Liver (tissue), 9 donors: Measurements from ENCODE around the gene PRB3. TPM values are rescaled to one million over a fixed set of nuclear protein-coding genes. Genes with fewer than 3 reads are reported as not detected.

Experiments used
- DNase-seq: peaks from one replicate; pipeline ENCODE4 v3.0.0-alpha.2; 2017; ENCODE audit warnings: low spot score
- H3K27ac ChIP-seq, 2 donors: one replicate each; pipeline ENCODE4 v1.7.0; 2013; ENCODE audit warnings: inconsistent platforms in 2 of 2, low read length in 2 of 2, control low read depth in 1 of 2, low read depth in 1 of 2, mild to moderate bottlenecking in 1 of 2
- H3K27me3 ChIP-seq, 4 donors: one replicate each; pipeline versions ENCODE4 v1.6.1 to v1.7.0; 2013; ENCODE audit warnings: low read length in 3 of 4, inconsistent platforms in 1 of 4, mild to moderate bottlenecking in 1 of 4, moderate library complexity in 1 of 4; ENCODE audit not compliant: control insufficient read depth in 4 of 4, insufficient read depth in 4 of 4
- H3K36me3 ChIP-seq, 4 donors: one replicate each; pipeline versions ENCODE4 v1.6.1 to v1.7.0; 2013; ENCODE audit warnings: low read length in 3 of 4, mild to moderate bottlenecking in 3 of 4, low read depth in 1 of 4, moderate library complexity in 1 of 4; ENCODE audit not compliant: control insufficient read depth in 4 of 4, insufficient read depth in 3 of 4
- H3K4me1 ChIP-seq, 4 donors: one replicate each; pipeline versions ENCODE4 v1.6.1 to v1.7.0; 2013; ENCODE audit warnings: low read length in 3 of 4, mild to moderate bottlenecking in 3 of 4, moderate library complexity in 1 of 4; ENCODE audit not compliant: control insufficient read depth in 4 of 4, insufficient read depth in 4 of 4
- H3K4me3 ChIP-seq, 3 donors: one replicate each; pipeline versions ENCODE4 v1.6.1 to v1.7.0; 2013; ENCODE audit warnings: low read length in 3 of 3, control low read depth in 1 of 3, low read depth in 1 of 3, mild to moderate bottlenecking in 1 of 3
- H3K9ac ChIP-seq, 2 donors: one replicate each; pipeline ENCODE4 v1.7.0; 2013; ENCODE audit warnings: low read length in 2 of 2, mild to moderate bottlenecking in 2 of 2, moderate library complexity in 2 of 2, control low read depth in 1 of 2, low read depth in 1 of 2
- H3K9me3 ChIP-seq, 4 donors: one replicate each; pipeline versions ENCODE4 v1.6.1 to v1.7.0; 2013; ENCODE audit warnings: low read length in 3 of 4; ENCODE audit not compliant: control insufficient read depth in 4 of 4
- EGR1 ChIP-seq, 2 donors: IDR thresholded peaks; 2 replicates each; pipeline ENCODE4 v1.6.1; 2016 to 2018; ENCODE audit warnings: antibody characterized with exemption in 2 of 2, low read depth in 2 of 2
- FOXA1 ChIP-seq: IDR thresholded peaks from 2 replicates; pipeline ENCODE4 v1.6.1; 2016; ENCODE audit warnings: antibody characterized with exemption
- FOXA2 ChIP-seq: IDR thresholded peaks from 2 replicates; pipeline ENCODE4 v1.6.1; 2016; ENCODE audit warnings: antibody characterized with exemption
- GABPA ChIP-seq, 2 donors: IDR thresholded peaks in 1 of 2; conservative IDR thresholded peaks in 1 of 2; 2 replicates each; pipeline ENCODE4 v1.6.1; 2016; ENCODE audit warnings: antibody characterized with exemption in 2 of 2, mild to moderate bottlenecking in 1 of 2, moderate library complexity in 1 of 2
- HNF4A ChIP-seq, 2 donors: conservative IDR thresholded peaks; 2 replicates each; pipeline ENCODE4 v1.6.1; 2016; ENCODE audit warnings: antibody characterized with exemption in 2 of 2, mild to moderate bottlenecking in 2 of 2
- HNF4G ChIP-seq: IDR thresholded peaks from 2 replicates; pipeline ENCODE4 v1.6.1; 2016; ENCODE audit warnings: antibody characterized with exemption
- JUND ChIP-seq, 2 donors: IDR thresholded peaks; 2 replicates each; pipeline ENCODE4 v1.6.1; 2016; ENCODE audit warnings: antibody characterized with exemption in 2 of 2
- NR2F2 ChIP-seq: IDR thresholded peaks from 2 replicates; pipeline ENCODE4 v1.6.1; 2016; ENCODE audit warnings: antibody characterized with exemption
- RAD21 ChIP-seq, 2 donors: IDR thresholded peaks; 2 replicates each; pipeline ENCODE4 v1.6.1; 2016; ENCODE audit warnings: antibody characterized with exemption in 2 of 2, mild to moderate bottlenecking in 2 of 2
- RXRA ChIP-seq, 2 donors: IDR thresholded peaks; 2 replicates each; pipeline ENCODE4 v1.6.1; 2017 to 2018; ENCODE audit warnings: antibody characterized with exemption in 2 of 2, mild to moderate bottlenecking in 1 of 2
- SP1 ChIP-seq: IDR thresholded peaks from 2 replicates; pipeline ENCODE4 v1.6.1; 2018; ENCODE audit warnings: antibody characterized with exemption, mild to moderate bottlenecking
- TAF1 ChIP-seq: conservative IDR thresholded peaks from 2 replicates; pipeline ENCODE4 v1.6.1; 2016; ENCODE audit warnings: antibody characterized with exemption, mild to moderate bottlenecking
- YY1 ChIP-seq: IDR thresholded peaks from 2 replicates; pipeline ENCODE4 v1.6.1; 2016; ENCODE audit warnings: antibody characterized with exemption, mild to moderate bottlenecking
- WGBS: extraction: QIAGEN DNeasy Blood & Tissue Kit; methylation state at CpG from one replicate; pipeline ENCODE4 v1.1.7; 2013; 5-methylcytosine and 5-hydroxymethylcytosine counted together
- polyA plus RNA-seq, 2 donors: library from polyadenylated mRNA; stranded (reverse) in 1 of 2; unstranded in 1 of 2; fragments of 200-250 nt in 1 of 2; fragments of >200 nt in 1 of 2; fragmentation: Nextera tagmentation in 1 of 2; extraction: Ambion mirVana in 1 of 2; gene quantifications; one replicate each; pipeline versions ENCODE4 v1.2.1 to v1.2.3, GENCODE V29; 2013 to 2015
- total RNA-seq, 2 donors: library from RNA; depleted of rRNA; stranded (reverse); fragments of >200 nt; gene quantifications; one replicate each; pipeline ENCODE4 v1.2.3, GENCODE V29; 2014
- TF ChIP-seq, protein P1 (sequence below): IDR thresholded peaks from 2 replicates; pipeline ENCODE4 v1.6.1; 2016; ENCODE audit warnings: antibody characterized with exemption
- TF ChIP-seq, protein P2 (sequence below): IDR thresholded peaks from 2 replicates; pipeline ENCODE4 v1.6.1; 2016; ENCODE audit warnings: antibody characterized with exemption
- TF ChIP-seq, protein P3 (sequence below): fragments of 150-350 bp; IDR thresholded peaks from 2 replicates; pipeline ENCODE4 v1.5.1; 2017; ENCODE audit warnings: improper control_type of control experiment, low read depth, low read length; ENCODE audit not compliant: missing input control
- TF ChIP-seq, protein P4 (sequence below): IDR thresholded peaks from 2 replicates; pipeline ENCODE4 v1.6.1; 2016; ENCODE audit warnings: antibody characterized with exemption, mild to moderate bottlenecking
- TF ChIP-seq, protein P5 (sequence below): IDR thresholded peaks from 2 replicates; pipeline ENCODE4 v1.6.1; 2016; ENCODE audit warnings: antibody characterized with exemption
- donor health status: healthy.
- donor health status: healthy.
- donor health status: healthy.
- donor health status: healthy.
- donor health status: healthy.

PRB3 gene
- total and polyA plus RNA-seq, 4 donors = not detected

DNA sequence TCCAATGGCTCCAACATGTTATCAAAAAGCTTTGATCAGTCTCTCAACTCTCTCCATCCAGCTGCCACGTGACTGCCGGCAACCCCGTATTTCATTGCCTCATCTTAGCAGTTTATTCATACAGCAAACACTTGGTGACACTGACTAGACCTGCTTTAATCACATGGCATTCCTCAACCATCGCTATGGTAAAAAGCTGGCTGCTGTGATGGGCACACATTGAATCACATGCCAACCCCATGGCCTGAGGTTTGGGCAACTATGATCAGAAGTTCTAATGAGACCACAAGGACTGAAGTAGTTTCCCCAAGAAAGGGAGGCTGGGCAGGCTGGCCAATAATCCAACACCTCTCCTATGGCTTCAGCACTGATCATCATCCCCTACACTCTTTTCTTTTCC, 42.1 kb downstream of the PRB3 start:
- TF ChIP-seq HNF4A (conservative IDR thresholded peaks at IDR 0.05) = no peak
- TF ChIP-seq SP1 = no peak
- TF ChIP-seq, protein P1, sequence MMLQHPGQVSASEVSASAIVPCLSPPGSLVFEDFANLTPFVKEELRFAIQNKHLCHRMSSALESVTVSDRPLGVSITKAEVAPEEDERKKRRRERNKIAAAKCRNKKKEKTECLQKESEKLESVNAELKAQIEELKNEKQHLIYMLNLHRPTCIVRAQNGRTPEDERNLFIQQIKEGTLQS = no peak
- TF ChIP-seq, protein P2, sequence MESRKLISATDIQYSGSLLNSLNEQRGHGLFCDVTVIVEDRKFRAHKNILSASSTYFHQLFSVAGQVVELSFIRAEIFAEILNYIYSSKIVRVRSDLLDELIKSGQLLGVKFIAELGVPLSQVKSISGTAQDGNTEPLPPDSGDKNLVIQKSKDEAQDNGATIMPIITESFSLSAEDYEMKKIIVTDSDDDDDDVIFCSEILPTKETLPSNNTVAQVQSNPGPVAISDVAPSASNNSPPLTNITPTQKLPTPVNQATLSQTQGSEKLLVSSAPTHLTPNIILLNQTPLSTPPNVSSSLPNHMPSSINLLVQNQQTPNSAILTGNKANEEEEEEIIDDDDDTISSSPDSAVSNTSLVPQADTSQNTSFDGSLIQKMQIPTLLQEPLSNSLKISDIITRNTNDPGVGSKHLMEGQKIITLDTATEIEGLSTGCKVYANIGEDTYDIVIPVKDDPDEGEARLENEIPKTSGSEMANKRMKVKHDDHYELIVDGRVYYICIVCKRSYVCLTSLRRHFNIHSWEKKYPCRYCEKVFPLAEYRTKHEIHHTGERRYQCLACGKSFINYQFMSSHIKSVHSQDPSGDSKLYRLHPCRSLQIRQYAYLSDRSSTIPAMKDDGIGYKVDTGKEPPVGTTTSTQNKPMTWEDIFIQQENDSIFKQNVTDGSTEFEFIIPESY = no peak
- TF ChIP-seq FOXA1 = no peak
- TF ChIP-seq, protein P3, sequence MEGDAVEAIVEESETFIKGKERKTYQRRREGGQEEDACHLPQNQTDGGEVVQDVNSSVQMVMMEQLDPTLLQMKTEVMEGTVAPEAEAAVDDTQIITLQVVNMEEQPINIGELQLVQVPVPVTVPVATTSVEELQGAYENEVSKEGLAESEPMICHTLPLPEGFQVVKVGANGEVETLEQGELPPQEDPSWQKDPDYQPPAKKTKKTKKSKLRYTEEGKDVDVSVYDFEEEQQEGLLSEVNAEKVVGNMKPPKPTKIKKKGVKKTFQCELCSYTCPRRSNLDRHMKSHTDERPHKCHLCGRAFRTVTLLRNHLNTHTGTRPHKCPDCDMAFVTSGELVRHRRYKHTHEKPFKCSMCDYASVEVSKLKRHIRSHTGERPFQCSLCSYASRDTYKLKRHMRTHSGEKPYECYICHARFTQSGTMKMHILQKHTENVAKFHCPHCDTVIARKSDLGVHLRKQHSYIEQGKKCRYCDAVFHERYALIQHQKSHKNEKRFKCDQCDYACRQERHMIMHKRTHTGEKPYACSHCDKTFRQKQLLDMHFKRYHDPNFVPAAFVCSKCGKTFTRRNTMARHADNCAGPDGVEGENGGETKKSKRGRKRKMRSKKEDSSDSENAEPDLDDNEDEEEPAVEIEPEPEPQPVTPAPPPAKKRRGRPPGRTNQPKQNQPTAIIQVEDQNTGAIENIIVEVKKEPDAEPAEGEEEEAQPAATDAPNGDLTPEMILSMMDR = no peak
- no peak for TF ChIP-seq YY1
- no peak for TF ChIP-seq RXRA (IDR thresholded peaks at IDR 0.05)
- TF ChIP-seq JUND (IDR thresholded peaks at IDR 0.05) = no peak
- TF ChIP-seq GABPA (IDR thresholded peaks at IDR 0.05 in 1 of 2, conservative IDR thresholded peaks at IDR 0.05 in 1 of 2) = no peak
- TF ChIP-seq, protein P4, sequence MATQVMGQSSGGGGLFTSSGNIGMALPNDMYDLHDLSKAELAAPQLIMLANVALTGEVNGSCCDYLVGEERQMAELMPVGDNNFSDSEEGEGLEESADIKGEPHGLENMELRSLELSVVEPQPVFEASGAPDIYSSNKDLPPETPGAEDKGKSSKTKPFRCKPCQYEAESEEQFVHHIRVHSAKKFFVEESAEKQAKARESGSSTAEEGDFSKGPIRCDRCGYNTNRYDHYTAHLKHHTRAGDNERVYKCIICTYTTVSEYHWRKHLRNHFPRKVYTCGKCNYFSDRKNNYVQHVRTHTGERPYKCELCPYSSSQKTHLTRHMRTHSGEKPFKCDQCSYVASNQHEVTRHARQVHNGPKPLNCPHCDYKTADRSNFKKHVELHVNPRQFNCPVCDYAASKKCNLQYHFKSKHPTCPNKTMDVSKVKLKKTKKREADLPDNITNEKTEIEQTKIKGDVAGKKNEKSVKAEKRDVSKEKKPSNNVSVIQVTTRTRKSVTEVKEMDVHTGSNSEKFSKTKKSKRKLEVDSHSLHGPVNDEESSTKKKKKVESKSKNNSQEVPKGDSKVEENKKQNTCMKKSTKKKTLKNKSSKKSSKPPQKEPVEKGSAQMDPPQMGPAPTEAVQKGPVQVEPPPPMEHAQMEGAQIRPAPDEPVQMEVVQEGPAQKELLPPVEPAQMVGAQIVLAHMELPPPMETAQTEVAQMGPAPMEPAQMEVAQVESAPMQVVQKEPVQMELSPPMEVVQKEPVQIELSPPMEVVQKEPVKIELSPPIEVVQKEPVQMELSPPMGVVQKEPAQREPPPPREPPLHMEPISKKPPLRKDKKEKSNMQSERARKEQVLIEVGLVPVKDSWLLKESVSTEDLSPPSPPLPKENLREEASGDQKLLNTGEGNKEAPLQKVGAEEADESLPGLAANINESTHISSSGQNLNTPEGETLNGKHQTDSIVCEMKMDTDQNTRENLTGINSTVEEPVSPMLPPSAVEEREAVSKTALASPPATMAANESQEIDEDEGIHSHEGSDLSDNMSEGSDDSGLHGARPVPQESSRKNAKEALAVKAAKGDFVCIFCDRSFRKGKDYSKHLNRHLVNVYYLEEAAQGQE = no peak
- no peak for TF ChIP-seq HNF4G
- TF ChIP-seq, protein P5, sequence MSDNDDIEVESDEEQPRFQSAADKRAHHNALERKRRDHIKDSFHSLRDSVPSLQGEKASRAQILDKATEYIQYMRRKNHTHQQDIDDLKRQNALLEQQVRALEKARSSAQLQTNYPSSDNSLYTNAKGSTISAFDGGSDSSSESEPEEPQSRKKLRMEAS = no peak
- no peak for TF ChIP-seq NR2F2
- TF ChIP-seq EGR1 (IDR thresholded peaks at IDR 0.05; ENCODE audit: low read depth in 2 of 2) = no peak
- TF ChIP-seq RAD21 (IDR thresholded peaks at IDR 0.05) = no peak
- no peak for TF ChIP-seq FOXA2
- no peak for TF ChIP-seq TAF1
- no peak overlapping the region for H3K27ac ChIP-seq
- H3K4me1 ChIP-seq = no peaks in the 10 kb centered on the region
- H3K9me3 ChIP-seq = no peaks in the 10 kb centered on the region
- WGBS = 93% methylated on average over 4 of the region's 4 CpGs
- H3K36me3 ChIP-seq = no peaks in the 10 kb centered on the region
- H3K4me3 ChIP-seq = no peak overlapping the region
- no peak for DNase-seq
- H3K27me3 ChIP-seq = no peaks in the 10 kb centered on the region
- H3K9ac ChIP-seq = no peak overlapping the region

Other genes starting within 250 kb of the PRB3 start
- 10 to 100 TPM in 1 of 2 donors, 1 to 10 TPM in 1; 2.1 to 11.8 TPM for gene TAS2R19, start 247.1 kb downstream of the PRB3 start, total RNA-seq
- not detected for gene TAS2R19, start 247.1 kb downstream of the PRB3 start, polyA plus RNA-seq
- gene TAS2R31, start 238.3 kb downstream of the PRB3 start, total RNA-seq = 1 to 10 TPM; 1.3 to 7.4 TPM
- gene TAS2R31, start 238.3 kb downstream of the PRB3 start, polyA plus RNA-seq = under 1 TPM in 1 of 2 donors, not detected in 1; 0.99 TPM
- gene TAS2R46, start 207.4 kb downstream of the PRB3 start, total RNA-seq = 1 to 10 TPM; 1.1 to 6.7 TPM
- under 1 TPM in 1 of 2 donors, not detected in 1; 0.35 TPM for gene TAS2R46, start 207.4 kb downstream of the PRB3 start, polyA plus RNA-seq
- 1 to 10 TPM in 1 of 2 donors, under 1 TPM in 1; 0.84 to 3.8 TPM for gene TAS2R43, start 177.4 kb downstream of the PRB3 start, total RNA-seq
- under 1 TPM in 1 of 2 donors, not detected in 1; 0.57 TPM for gene TAS2R43, start 177.4 kb downstream of the PRB3 start, polyA plus RNA-seq
- gene TAS2R30, start 135.1 kb downstream of the PRB3 start, total RNA-seq = 10 to 100 TPM in 1 of 2 donors, 1 to 10 TPM in 1; 3.4 to 12.0 TPM
- under 1 TPM in 1 of 2 donors, not detected in 1; 0.18 TPM for gene TAS2R30, start 135.1 kb downstream of the PRB3 start, polyA plus RNA-seq
- 1 to 10 TPM; 4.9 to 6.3 TPM for gene SMIM10L1, start 98.5 kb downstream of the PRB3 start, total RNA-seq
- 1 to 10 TPM; 6.0 to 6.3 TPM for gene SMIM10L1, start 98.5 kb downstream of the PRB3 start, polyA plus RNA-seq
- not detected for gene TAS2R42, start 82.8 kb downstream of the PRB3 start, total RNA-seq
- not detected for gene TAS2R42, start 82.8 kb downstream of the PRB3 start, polyA plus RNA-seq
- not detected for gene PRB4, start 40.7 kb upstream of the PRB3 start, total RNA-seq
- gene PRB4, start 40.7 kb upstream of the PRB3 start, polyA plus RNA-seq = not detected
- gene PRB2, start 125.9 kb upstream of the PRB3 start, total RNA-seq = not detected
- gene PRB2, start 125.9 kb upstream of the PRB3 start, polyA plus RNA-seq = not detected